HPDE6-E6E7 (cell line): Measurements from ENCODE around the gene PEX19.
"Not testable (repeated sequence)": the region's sequence is repeated elsewhere in the genome, so short reads cannot be mapped to it uniquely, and the experiment has no call there.

ENCODE experiments used
- DNase-seq: peaks from one replicate; pipeline ENCODE4 v3.0.0; 2011; ENCODE audit warnings: missing footprints; ENCODE audit errors: extremely low spot score

The PEX19 gene

GRCh38 chr1:160284782-160285344 is at the start of gene PEX19:
TSS of gene PEX19 (minus strand) at chr1:160285133. CDS start at chr1:160285124, 9 bp downstream.
- DNase-seq, result peak; percentile 93

- DNase-seq, result no peak
Measured at GRCh38 chr1:160332516-160332915, 47.6 kb upstream of the PEX19 start.

- no peak for DNase-seq
Measured at GRCh38 chr1:160330119-160330518, 45.2 kb upstream of the PEX19 start.

- no peak for DNase-seq
Measured at GRCh38 chr1:160328184-160328583, 43.3 kb upstream of the PEX19 start.

- DNase-seq, result no peak
Measured at GRCh38 chr1:160326418-160326817, 41.5 kb upstream of the PEX19 start.

GRCh38 chr1:160325252-160325651 is 40.3 kb upstream of the PEX19 start:
- DNase-seq, result no peak

GRCh38 chr1:160322831-160323230 is 37.9 kb upstream of the PEX19 start:
- DNase-seq, result no peak

- no peak for DNase-seq
Measured at GRCh38 chr1:160315359-160315758, 30.4 kb upstream of the PEX19 start.

- DNase-seq, result no peak
Measured at GRCh38 chr1:160309571-160309970, 24.6 kb upstream of the PEX19 start.

GRCh38 chr1:160309185-160309557 is 24.2 kb upstream of the PEX19 start:
- no peak for DNase-seq

GRCh38 chr1:160308451-160309184 is 23.7 kb upstream of the PEX19 start:
- no peak for DNase-seq

- no peak for DNase-seq
Measured at GRCh38 chr1:160307118-160307791, 22.3 kb upstream of the PEX19 start.

- no peak for DNase-seq
Measured at GRCh38 chr1:160300173-160300572, 15.2 kb upstream of the PEX19 start.

GRCh38 chr1:160296036-160296435 is 11.1 kb upstream of the PEX19 start:
- no peak for DNase-seq

GRCh38 chr1:160293020-160293968 is 8.4 kb upstream of the PEX19 start:
- DNase-seq, result no peak

GRCh38 chr1:160291248-160292220 is 6.6 kb upstream of the PEX19 start:
- DNase-seq, result peak; percentile 54

- DNase-seq, result not testable (repeated sequence)
Measured at GRCh38 chr1:160287769-160288168, 2.8 kb upstream of the PEX19 start.

GRCh38 chr1:160285506-160285905 is 573 bp upstream of the PEX19 start:
- DNase-seq, result no peak

- DNase-seq, result peak; percentile 23
Measured at GRCh38 chr1:160284220-160284781, 632 bp downstream of the PEX19 start.

GRCh38 chr1:160282807-160283206 is 2.1 kb downstream of the PEX19 start:
- DNase-seq, result no peak
